HepG2 (cell line): Measurements from ENCODE around the gene SPACA4. TPM values are rescaled to one million over a fixed set of nuclear protein-coding genes. Genes with fewer than 3 reads are reported as not detected.

Source experiments
- ARID3A ChIP-seq: IDR thresholded peaks from 2 replicates; pipeline ENCODE4 v1.6.1; 2012; ENCODE audit warnings: low read depth, low read length, improper control_type of control experiment
- EHMT2 ChIP-seq: fragments of 200-600 bp; sonication (generic); IDR thresholded peaks from 2 replicates; pipeline ENCODE4 v1.7.0; 2017; ENCODE audit warnings: antibody characterized with exemption, low read depth, low read length, borderline replicate concordance
- ELK4 ChIP-seq: sonication (generic); formaldehyde crosslinking; IDR thresholded peaks from 2 replicates; pipeline ENCODE4 v1.9.0; 2021; ENCODE audit warnings: missing genetic modification reagents, borderline replicate concordance
- FOSL1 ChIP-seq: sonication (generic); formaldehyde crosslinking; IDR thresholded peaks from 2 replicates; pipeline ENCODE4 v1.9.0; 2021; ENCODE audit warnings: missing genetic modification reagents, borderline replicate concordance
- GATA4 ChIP-seq: sonication (generic); IDR thresholded peaks from 2 replicates; pipeline ENCODE4 v1.6.1; 2016; ENCODE audit warnings: antibody characterized with exemption, low read depth, borderline replicate concordance
- ISL2 ChIP-seq: sonication (generic); formaldehyde crosslinking; IDR thresholded peaks from 2 replicates; pipeline ENCODE4 v1.5.0; 2020; ENCODE audit warnings: missing genetic modification reagents
- JUNB ChIP-seq: sonication (generic); formaldehyde crosslinking; IDR thresholded peaks from 2 replicates; pipeline ENCODE4 v1.8.0; 2022; ENCODE audit warnings: missing genetic modification reagents, mild to moderate bottlenecking, borderline replicate concordance
- KDM5B ChIP-seq: sonication (generic); formaldehyde crosslinking; IDR thresholded peaks from 2 replicates; pipeline ENCODE4 v1.4.0; 2020; ENCODE audit warnings: missing genetic modification reagents, mild to moderate bottlenecking, borderline replicate concordance
- MAFF ChIP-seq: IDR thresholded peaks from 2 replicates; pipeline ENCODE4 v1.6.1; 2011; ENCODE audit warnings: low read depth, low read length, improper control_type of control experiment
- NFYB ChIP-seq: sonication (generic); formaldehyde crosslinking; IDR thresholded peaks from 2 replicates; pipeline ENCODE4 v1.4.0; 2020; ENCODE audit warnings: missing genetic modification reagents
- PREB ChIP-seq: sonication (generic); formaldehyde crosslinking; IDR thresholded peaks from 2 replicates; pipeline ENCODE4 v1.4.0; 2020; ENCODE audit warnings: missing genetic modification reagents
- RNF2 ChIP-seq: fragments of 450-650 bp; conservative IDR thresholded peaks from 2 replicates; pipeline ENCODE4 v1.6.1; 2016; ENCODE audit warnings: low read depth
- SOX6 ChIP-seq, 2 experiments: fragments of 450-650 bp in 1 of 2; sonication (generic) in 1 of 2; formaldehyde crosslinking in 1 of 2; IDR thresholded peaks; 2 replicates each; pipeline versions ENCODE4 v1.4.0 to v1.6.1; 2017 to 2020; ENCODE audit warnings: antibody characterized with exemption in 1 of 2, mild to moderate bottlenecking in 1 of 2, missing genetic modification reagents in 1 of 2
- SRSF4 ChIP-seq: fragments of 200-400 bp; formaldehyde crosslinking; IDR thresholded peaks from one replicate; pipeline ENCODE4 v1.6.1; 2018; ENCODE audit warnings: mild to moderate bottlenecking, low read depth, low read length, moderate library complexity; ENCODE audit not compliant: poor library complexity, severe bottlenecking
- TARDBP ChIP-seq: sonication (generic); formaldehyde crosslinking; IDR thresholded peaks from 2 replicates; pipeline ENCODE4 v1.8.0; 2022; ENCODE audit warnings: mild to moderate bottlenecking, missing genetic modification reagents
- TEAD3 ChIP-seq: optimal IDR thresholded peaks from 2 replicates; pipeline ENCODE3; 2016; ENCODE audit warnings: borderline replicate concordance
- ZBTB43 ChIP-seq: sonication (generic); formaldehyde crosslinking; conservative IDR thresholded peaks from 2 replicates; pipeline ENCODE4 v1.4.0; 2020; ENCODE audit warnings: missing genetic modification reagents
- ZBTB44 ChIP-seq: sonication (generic); formaldehyde crosslinking; IDR thresholded peaks from 2 replicates; pipeline ENCODE4 v1.4.0; 2020; ENCODE audit warnings: missing genetic modification reagents
- ZNF510 ChIP-seq: sonication (generic); formaldehyde crosslinking; IDR thresholded peaks from 2 replicates; pipeline ENCODE4 v1.4.0; 2020; ENCODE audit warnings: low read depth, mild to moderate bottlenecking, missing genetic modification reagents
- ZNF597 ChIP-seq: sonication (generic); formaldehyde crosslinking; IDR thresholded peaks from 2 replicates; pipeline ENCODE4 v1.5.0; 2020; ENCODE audit warnings: missing genetic modification reagents
- polyA plus RNA-seq, 8 experiments: library from polyadenylated mRNA; depleted of rRNA in 3 of 8; stranded (reverse) in 7 of 8; unstranded in 1 of 8; fragments of >200 nt; fragmentation: Illumina TruSeq in 4 of 8; extraction: Trizol in 4 of 8; gene quantifications; 2 replicates each; pipeline versions ENCODE4 v1.2.1 to v1.2.3, GENCODE V29; 2011 to 2016; ENCODE audit warnings: low read depth in 4 of 8, missing spikeins in 1 of 8, mixed read lengths in 1 of 8; ENCODE audit not compliant: insufficient read depth in 1 of 8
- total RNA-seq, 5 experiments: library from RNA; depleted of rRNA; stranded (reverse); fragments of >200 nt; fragmentation: Illumina TruSeq; extraction: Trizol; gene quantifications; 2 replicates each; pipeline ENCODE4 v1.2.3, GENCODE V29; 2016; ENCODE audit warnings: low read depth in 1 of 5

SPACA4 gene
- total and polyA plus RNA-seq, 2 of the 13 experiments (the other 11 are each of a cell fraction or from before 2014, with no cell fraction given), result not detected

GRCh38 chr19:48637449-48637947 is 31.0 kb downstream of the SPACA4 start (continued):
- TF ChIP-seq ELK4 (no peak), ARID3A (no peak), PREB (CRISPR knock-in tag) (no peak), SRSF4 (no peak), JUNB (CRISPR knock-in tag) (no peak), FOSL1 (CRISPR knock-in tag) (no peak), TARDBP (CRISPR knock-in tag) (peak; percentile 76; the same call in 1 of the 2 replicates), NFYB (peak; percentile 91), TEAD3 (CRISPR knock-in tag) (peak; percentile 40), ZBTB44 (no peak), RNF2 (peak; percentile 96), GATA4 (no peak), ISL2 (peak; percentile 37; the same call in 1 of the 2 replicates), SOX6 (IDR thresholded peaks at IDR 0.05) (no peak), SOX6 (CRISPR knock-in tag; IDR thresholded peaks at IDR 0.05) (peak; percentile 39; the same call in 1 of the 2 replicates), KDM5B (CRISPR knock-in tag) (peak; percentile 92; the same call in 1 of the 2 replicates), ZNF597 (CRISPR knock-in tag) (no peak), MAFF (no peak), ZNF510 (peak; percentile 94; the same call in 1 of the 2 replicates), ZBTB43 (CRISPR knock-in tag) (peak; percentile 78; the same call in 1 of the 2 replicates), EHMT2 (no peak)
